Esophagus squamous epithelium (tissue), 5 donors: Measurements from ENCODE around the gene SUPT20HL1. TPM values are rescaled to one million over a fixed set of nuclear protein-coding genes. Genes with fewer than 3 reads are reported as not detected.
"Not testable (repeated sequence)": the region's sequence is repeated elsewhere in the genome, so short reads cannot be mapped to it uniquely, and the experiment has no call there.

Source experiments
- DNase-seq: peaks from one replicate; lab custom pipeline; 2025; lab: John Stamatoyannopoulos, UW
- H3K27ac ChIP-seq, 4 donors: fragments of 200-600 bp; sonication (generic); one replicate each; pipeline ENCODE4 v1.5.1; 2016 to 2019; ENCODE audit warnings: mild to moderate bottlenecking in 1 of 4
- H3K27me3 ChIP-seq, 4 donors: fragments of 200-600 bp; sonication (generic); 1 replicate in 3 of 4; 2 replicates in 1 of 4; pipeline versions ENCODE4 v1.5.1 to v1.6.0; 2017 to 2021; ENCODE audit warnings: antibody characterized with exemption in 1 of 4
- H3K36me3 ChIP-seq, 3 donors: fragments of 200-600 bp; sonication (generic); one replicate each; pipeline ENCODE4 v1.5.1; 2016 to 2019
- H3K4me1 ChIP-seq, 3 donors: fragments of 200-600 bp; sonication (generic); one replicate each; pipeline ENCODE4 v1.5.1; 2017 to 2019
- H3K4me3 ChIP-seq, 4 donors: fragments of 200-600 bp; sonication (generic); 1 replicate in 3 of 4; 2 replicates in 1 of 4; pipeline ENCODE4 v1.5.1; 2016 to 2019; ENCODE audit warnings: mild to moderate bottlenecking in 2 of 4, moderate library complexity in 1 of 4
- H3K9me3 ChIP-seq, 3 donors: fragments of 200-600 bp; sonication (generic); one replicate each; pipeline ENCODE4 v1.5.1; 2016 to 2019
- POLR2A ChIP-seq, 4 donors: fragments of 450-650 bp; IDR thresholded peaks; one replicate each; pipeline ENCODE4 v1.6.1; 2017; ENCODE audit warnings: antibody characterized with exemption in 4 of 4, mild to moderate bottlenecking in 4 of 4, moderate library complexity in 3 of 4
- WGBS, 2 donors: methylation state at CpG; one replicate each; pipeline ENCODE4 v1.1.5; 2018; 5-methylcytosine and 5-hydroxymethylcytosine counted together
- intact Hi-C: fragments of 100-400 bp; cut with DNase I; formaldehyde crosslinking; loops from one replicate; pipeline ENCODE4 v1.15.0; 2022
- total RNA-seq, 4 donors: library from RNA; depleted of rRNA; stranded (reverse); fragments of >200 nt; gene quantifications; one replicate each; pipeline ENCODE4 v1.1.0, GENCODE V29; 2016
- TF ChIP-seq, protein P1 (sequence below), 6 experiments: fragments of 450-650 bp in 4 of 6; fragments of 200-600 bp in 2 of 6; sonication (generic) in 2 of 6; IDR thresholded peaks; one replicate each; pipeline ENCODE4 v1.5.1; 2016 to 2019; ENCODE audit warnings: antibody characterized with exemption in 6 of 6, mild to moderate bottlenecking in 4 of 6, moderate library complexity in 4 of 6
- donor health status: DM: yes; HTN: yes; CAD: no.

SUPT20HL1 gene
- total RNA-seq, 4 donors from 2014 or later, result not detected

DNA sequence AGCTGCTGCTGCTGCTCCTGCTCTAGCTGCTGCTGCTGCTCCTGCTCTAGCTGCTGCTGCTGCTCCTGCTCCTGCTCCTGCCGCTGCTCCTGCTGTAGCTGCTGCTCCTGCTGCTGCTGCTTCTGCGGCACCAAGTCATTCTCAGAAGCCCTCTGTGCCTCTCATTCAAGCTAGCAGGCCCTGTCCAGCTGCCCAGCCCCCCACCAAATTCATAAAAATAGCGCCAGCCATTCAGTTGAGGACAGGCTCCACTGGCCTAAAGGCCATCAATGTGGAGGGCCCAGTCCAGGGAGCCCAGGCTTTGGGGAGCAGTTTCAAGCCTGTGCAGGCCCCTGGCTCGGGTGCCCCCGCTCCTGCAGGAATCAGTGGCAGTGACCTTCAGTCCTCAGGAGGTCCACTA is 3.9 kb downstream of the SUPT20HL1 start:
- Histone ChIP-seq H3K27ac (no peak overlapping the region), H3K36me3 (no peaks in the 10 kb centered on the region), H3K4me3 (no peak overlapping the region), H3K9me3 (no peaks in the 10 kb centered on the region), H3K27me3 (no peaks in the 10 kb centered on the region), H3K4me1 (no peaks in the 10 kb centered on the region)
- intact Hi-C loops, result no loop called here
- DNase-seq, result no peak
- WGBS, 2 donors, result 80% methylated on average over 1 of the region's 5 CpGs; no CpG with 5 or more reads in 1 of the 2 donors
- no peak for TF ChIP-seq POLR2A (IDR thresholded peaks at IDR 0.05)
- TF ChIP-seq, protein P1, sequence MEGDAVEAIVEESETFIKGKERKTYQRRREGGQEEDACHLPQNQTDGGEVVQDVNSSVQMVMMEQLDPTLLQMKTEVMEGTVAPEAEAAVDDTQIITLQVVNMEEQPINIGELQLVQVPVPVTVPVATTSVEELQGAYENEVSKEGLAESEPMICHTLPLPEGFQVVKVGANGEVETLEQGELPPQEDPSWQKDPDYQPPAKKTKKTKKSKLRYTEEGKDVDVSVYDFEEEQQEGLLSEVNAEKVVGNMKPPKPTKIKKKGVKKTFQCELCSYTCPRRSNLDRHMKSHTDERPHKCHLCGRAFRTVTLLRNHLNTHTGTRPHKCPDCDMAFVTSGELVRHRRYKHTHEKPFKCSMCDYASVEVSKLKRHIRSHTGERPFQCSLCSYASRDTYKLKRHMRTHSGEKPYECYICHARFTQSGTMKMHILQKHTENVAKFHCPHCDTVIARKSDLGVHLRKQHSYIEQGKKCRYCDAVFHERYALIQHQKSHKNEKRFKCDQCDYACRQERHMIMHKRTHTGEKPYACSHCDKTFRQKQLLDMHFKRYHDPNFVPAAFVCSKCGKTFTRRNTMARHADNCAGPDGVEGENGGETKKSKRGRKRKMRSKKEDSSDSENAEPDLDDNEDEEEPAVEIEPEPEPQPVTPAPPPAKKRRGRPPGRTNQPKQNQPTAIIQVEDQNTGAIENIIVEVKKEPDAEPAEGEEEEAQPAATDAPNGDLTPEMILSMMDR (IDR thresholded peaks at IDR 0.05), result no peak

- Histone ChIP-seq H3K27me3 (no peaks in the 10 kb centered on the region), H3K9me3 (no peaks in the 10 kb centered on the region), H3K36me3 (no peaks in the 10 kb centered on the region), H3K4me3 (no peak overlapping the region), H3K4me1 (no peaks in the 10 kb centered on the region), H3K27ac (no peak overlapping the region)
- intact Hi-C loops, result no loop called here
- DNase-seq, result no peak
- no peak for TF ChIP-seq POLR2A (IDR thresholded peaks at IDR 0.05)
- TF ChIP-seq, protein P1 (IDR thresholded peaks at IDR 0.05), result no peak
- WGBS, 2 donors, result 39 to 63% methylated on average over 2 to 4 of the region's 14 CpGs
Observed at GRCh38 chrX:24364851-24365538, 4.6 kb downstream of the SUPT20HL1 start.

DNA sequence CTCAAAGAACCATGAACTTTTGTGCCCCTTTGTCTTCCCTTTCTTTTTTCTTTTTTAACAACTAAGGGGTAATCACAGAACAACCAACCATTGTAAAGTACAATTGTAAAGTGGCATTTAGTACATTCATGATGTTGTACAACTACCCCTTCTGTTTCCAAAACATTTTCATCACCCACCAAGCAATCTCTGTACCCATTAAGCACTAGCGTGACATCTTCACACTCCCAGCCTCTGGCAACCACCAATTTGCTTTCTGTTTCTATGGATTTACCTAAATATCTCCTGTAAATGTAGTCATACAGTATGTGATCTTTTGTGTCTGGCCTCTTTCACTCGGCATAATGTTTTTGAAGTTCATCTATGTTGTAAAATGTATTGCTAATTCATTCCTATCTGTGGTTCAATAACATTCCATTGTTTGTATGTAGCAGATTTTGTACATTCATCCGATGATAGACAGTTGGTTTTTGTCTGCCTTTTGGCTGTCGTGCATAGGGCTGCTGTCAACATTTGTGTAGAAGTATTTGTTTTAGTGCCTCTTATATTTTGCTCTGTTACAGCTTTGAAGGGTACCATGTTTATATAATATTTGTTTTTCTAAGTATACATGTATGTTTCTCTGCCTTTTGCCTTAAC is 6.4 kb downstream of the SUPT20HL1 start:
- DNase-seq, H3K4me1 ChIP-seq, H3K27ac ChIP-seq, H3K9me3 ChIP-seq, H3K27me3 ChIP-seq, H3K36me3 ChIP-seq, intact Hi-C loops, H3K4me3 ChIP-seq: not testable (repeated sequence)
- WGBS, 2 donors, result 73 to 85% methylated on average over 4 of the region's 4 CpGs

DNA sequence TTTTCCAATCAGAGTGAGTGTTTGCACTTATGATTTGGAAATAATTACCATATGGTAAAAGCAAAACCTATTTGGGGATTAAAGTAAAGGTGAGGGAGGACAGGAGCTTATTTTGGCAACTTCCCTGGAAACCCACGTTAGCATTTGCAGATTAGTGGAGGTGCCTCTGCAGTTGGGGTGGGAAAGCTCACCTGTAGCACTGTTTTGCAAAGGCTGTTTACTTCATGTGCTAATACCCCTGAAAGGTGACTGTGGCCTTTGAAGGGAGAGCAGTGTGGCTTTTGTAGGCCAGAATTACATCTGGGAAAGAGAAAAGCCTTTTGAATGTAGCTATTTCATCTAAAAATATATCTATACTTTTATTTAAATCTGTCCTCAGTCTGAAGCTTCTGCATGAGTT is 9.4 kb downstream of the SUPT20HL1 start:
- Histone ChIP-seq H3K27me3 (no peaks in the 10 kb centered on the region), H3K27ac (no peak overlapping the region), H3K4me3 (no peak overlapping the region), H3K36me3 (no peaks in the 10 kb centered on the region), H3K4me1 (peaks cover 0 to 3% (median 0%) of the 10 kb centered on the region in 3 donors), H3K9me3 (no peaks in the 10 kb centered on the region)
- intact Hi-C loops, result no loop called here
- DNase-seq, result no peak
- WGBS, 2 donors, result 46 to 100% methylated on average over 1 of the region's 1 CpG
- TF ChIP-seq POLR2A (IDR thresholded peaks at IDR 0.05), result no peak
- TF ChIP-seq, protein P1 (IDR thresholded peaks at IDR 0.05), result no peak

- TF ChIP-seq, protein P1 (IDR thresholded peaks at IDR 0.05), result peak in 5 of 6 experiments; percentile 36 to 62 (median 41)
- no peak for TF ChIP-seq POLR2A (IDR thresholded peaks at IDR 0.05)
- no peak overlapping the region for H3K4me3 ChIP-seq
- H3K27me3 ChIP-seq, result no peaks in the 10 kb centered on the region
- no peaks in the 10 kb centered on the region for H3K36me3 ChIP-seq
- H3K9me3 ChIP-seq, result no peaks in the 10 kb centered on the region
- peaks cover 0 to 3% (median 0%) of the 10 kb centered on the region in 3 donors for H3K4me1 ChIP-seq
- intact Hi-C loops, result no loop called here
- no peak overlapping the region for H3K27ac ChIP-seq
- WGBS, 2 donors, result 0% methylated on average over 3 of the region's 14 CpGs; no CpG with 5 or more reads in 1 of the 2 donors
- DNase-seq, result no peak
Observed at GRCh38 chrX:24371391-24371972, 11.0 kb downstream of the SUPT20HL1 start.
